GM21528 (cell line): ENCODE data around the gene IZUMO1.
"Not testable (repeated sequence)": the region's sequence is repeated elsewhere in the genome, so short reads cannot be mapped to it uniquely, and the experiment has no call there.

Experiments
- ATAC-seq: cut with Tn5 transposase; IDR thresholded peaks from one replicate; pipeline ENCODE4 v1.9.1; 2021; ENCODE audit warnings: mild to moderate bottlenecking, moderate library complexity; ENCODE audit not compliant: unreplicated experiment, low FRiP score

The IZUMO1 gene

GRCh38 chr19:48738557-48739403 lies 7.9 kb downstream of the IZUMO1 start:
- no peak for ATAC-seq

DNA sequence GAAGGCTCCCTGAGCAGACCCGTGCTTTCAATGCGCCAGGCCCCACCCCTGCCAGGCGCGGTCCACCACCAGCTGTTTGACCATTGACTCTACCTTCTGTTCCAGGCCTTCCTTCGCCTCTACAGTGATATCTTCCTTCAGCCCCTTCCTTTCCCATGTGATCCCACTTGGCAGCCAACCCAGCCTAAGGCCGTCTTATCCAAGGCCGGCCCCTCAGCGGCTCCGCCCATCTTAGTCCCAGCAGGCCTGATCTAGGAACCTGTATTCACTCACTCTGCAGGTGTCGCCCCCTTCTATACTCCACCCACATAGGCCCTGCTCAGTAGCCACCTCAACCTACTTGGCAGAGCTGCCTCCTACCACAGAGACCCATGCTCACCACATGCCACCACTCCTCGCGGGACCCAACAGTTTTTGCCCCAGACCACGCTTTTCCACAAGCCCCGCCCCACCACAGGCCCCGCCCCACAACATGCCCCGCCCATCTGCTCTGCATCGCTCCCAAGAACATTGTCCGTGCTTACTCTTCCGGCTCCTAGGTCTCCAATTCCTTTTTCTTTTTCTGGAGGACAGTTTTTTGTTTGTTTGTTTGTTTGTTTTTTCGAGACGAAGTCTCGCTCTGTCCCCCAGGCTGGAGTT lies 9.2 kb downstream of the IZUMO1 start:
- ATAC-seq: no peak

DNA sequence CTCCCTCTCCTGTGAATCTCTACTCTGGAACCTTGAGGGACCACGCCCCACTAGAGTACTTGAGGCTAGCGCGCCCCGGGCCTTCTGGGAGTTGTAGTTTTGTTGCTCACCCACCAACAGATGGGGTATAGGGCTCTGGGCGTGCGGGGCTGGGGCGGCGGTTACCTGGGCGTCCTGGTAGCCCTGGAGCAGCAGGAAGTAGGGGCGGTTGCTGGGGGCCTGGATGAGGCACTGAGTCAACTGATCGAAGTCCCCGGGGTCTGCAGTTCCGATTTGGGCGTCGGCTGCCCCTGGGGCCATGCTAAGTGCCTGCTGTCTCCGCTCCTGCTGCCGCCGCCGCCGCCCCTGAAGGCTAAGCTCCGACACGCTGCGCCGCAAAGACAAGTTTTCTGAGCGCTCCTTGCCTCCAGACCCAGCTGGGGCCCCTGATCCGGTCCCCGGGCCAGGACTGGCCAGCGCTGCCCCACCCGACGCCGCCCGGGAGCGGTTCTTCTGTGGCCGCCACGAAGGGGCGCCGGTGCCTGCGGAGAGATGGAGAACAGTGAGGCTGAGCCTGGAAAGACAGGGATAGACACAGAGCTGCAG lies 11.6 kb downstream of the IZUMO1 start:
- no peak for ATAC-seq

GRCh38 chr19:48734625-48735024 lies 12.1 kb downstream of the IZUMO1 start:
- no peak for ATAC-seq

DNA sequence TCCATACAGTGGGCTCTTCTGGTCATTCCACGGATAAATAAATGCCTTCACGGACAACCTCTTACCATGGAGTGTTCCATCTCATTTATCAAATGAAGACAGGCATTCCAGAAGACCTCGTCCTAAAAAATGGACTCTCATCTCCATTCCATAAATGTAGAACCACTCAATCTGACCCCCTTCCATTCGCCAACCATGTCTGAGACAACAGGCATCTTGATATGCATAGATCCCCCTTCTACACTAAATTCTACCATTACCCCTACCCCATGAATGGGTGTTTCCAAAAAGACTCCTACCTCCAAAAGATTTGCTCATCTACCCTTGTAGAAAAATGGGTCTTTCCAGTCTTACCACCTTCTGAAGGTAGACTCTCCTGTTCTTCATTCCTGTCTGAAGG lies 15.3 kb downstream of the IZUMO1 start:
- ATAC-seq: no peak

GRCh38 chr19:48728911-48729664 lies 17.6 kb downstream of the IZUMO1 start:
- no peak for ATAC-seq

DNA sequence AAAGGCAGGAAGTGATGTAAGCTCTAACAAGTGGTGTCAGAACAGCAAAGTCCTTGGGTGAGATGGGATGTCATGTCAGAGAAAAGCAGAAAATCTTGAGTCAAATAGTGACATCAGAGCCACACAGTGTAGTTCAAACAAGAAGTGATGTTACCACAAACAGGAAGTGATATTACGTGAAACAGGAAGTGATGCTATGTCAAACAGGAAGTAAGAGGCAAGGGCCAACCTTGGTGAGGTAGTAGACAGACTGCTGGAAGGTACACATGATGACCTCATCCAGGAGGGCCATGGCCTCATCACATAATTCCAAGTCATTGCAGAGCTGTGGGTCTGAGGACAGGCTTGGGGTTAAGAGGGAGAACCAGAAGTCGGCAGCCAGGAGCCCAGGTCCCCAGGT lies 20.2 kb downstream of the IZUMO1 start:
- no peak for ATAC-seq

GRCh38 chr19:48724796-48725753 lies 21.6 kb downstream of the IZUMO1 start:
- no peak for ATAC-seq

GRCh38 chr19:48722196-48722708 lies 24.5 kb downstream of the IZUMO1 start:
- ATAC-seq: no peak

- peak; percentile 63 for ATAC-seq
Measured at GRCh38 chr19:48720613-48721296, 26.0 kb downstream of the IZUMO1 start.

DNA sequence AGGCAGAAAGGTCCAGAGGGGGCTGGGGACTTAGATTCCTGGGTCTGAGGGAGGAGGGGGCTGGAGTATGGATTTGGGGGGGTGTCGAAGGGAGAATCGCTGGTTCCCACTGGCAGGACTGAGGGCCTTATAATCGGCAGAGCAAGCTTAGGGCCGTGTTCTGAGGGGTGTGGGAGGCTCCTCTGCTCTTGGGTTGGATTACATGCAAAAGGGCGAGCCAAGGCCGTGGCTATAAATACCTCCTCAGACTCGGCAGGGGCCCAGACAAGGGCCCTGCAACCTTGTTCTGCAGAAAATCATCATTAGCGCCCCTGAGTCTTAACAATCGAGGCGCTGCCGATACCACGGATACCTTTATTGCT lies 26.5 kb downstream of the IZUMO1 start:
- no peak for ATAC-seq

- no peak for ATAC-seq
Measured at GRCh38 chr19:48719263-48720171, 27.2 kb downstream of the IZUMO1 start, which contains the start of gene MAMSTR. TSS of gene MAMSTR (minus strand) at chr19:48719725. CDS start at chr19:48719031, 694 bp downstream.

DNA sequence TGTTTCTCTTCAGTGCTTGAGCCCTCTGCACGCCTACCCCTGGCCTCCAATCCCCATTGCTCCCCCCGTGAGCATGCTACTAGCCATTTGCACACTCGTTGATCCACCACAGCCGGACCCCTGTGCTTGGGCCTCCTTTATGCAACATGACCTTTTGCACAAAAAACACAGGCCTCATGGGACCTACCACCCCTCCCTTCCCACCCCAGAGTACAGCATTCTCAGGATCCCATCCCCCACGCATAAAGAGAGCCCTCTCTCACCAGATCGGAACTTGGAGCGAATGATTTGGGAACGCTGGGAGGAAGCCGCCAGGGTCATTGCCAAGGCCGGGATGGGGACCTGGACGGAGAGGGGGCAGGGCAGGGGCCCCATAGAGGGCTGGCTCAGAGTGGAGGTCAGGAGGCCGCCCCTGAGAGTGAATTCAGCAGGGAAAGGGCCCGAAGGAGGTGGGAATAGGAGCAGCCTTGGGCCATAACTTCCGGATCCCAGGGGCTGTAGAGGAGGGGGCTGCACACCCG lies 27.9 kb downstream of the IZUMO1 start:
- no peak for ATAC-seq

DNA sequence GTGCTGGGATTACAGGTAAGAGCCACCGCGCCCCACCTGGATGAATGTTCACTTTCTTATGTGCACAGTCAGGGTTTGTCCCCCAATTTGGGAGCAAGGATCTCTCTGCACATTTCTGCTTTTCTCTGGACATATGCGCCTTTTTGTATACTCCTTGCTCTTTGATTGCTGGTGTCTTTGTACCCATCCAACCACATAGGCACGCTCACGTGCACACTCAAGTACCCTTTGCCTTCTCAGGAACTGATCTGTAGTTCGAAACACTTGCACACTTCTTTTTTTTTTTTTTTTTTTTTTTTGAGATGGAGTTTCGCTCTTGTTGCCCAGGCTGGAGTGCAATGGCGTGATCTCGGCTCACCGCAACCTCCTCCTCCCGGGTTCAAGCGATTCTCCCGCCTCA lies 28.6 kb downstream of the IZUMO1 start:
- not testable (repeated sequence) for ATAC-seq

GRCh38 chr19:48716562-48717291 lies 30.0 kb downstream of the IZUMO1 start:
- ATAC-seq: no peak

GRCh38 chr19:48715681-48716171 lies 31.0 kb downstream of the IZUMO1 start:
- no peak for ATAC-seq
